ENCODE data around the gene SYNDIG1.

The SYNDIG1 gene

GRCh38 chr20:24519476-24519875, 50.0 kb downstream of the SYNDIG1 start:
- H3K4ac ChIP-seq (ENCODE audit: low read depth, low read length), result no peak overlapping the region
- H3K4me3 ChIP-seq (ENCODE audit: low read depth, low read length), result no peak overlapping the region
- WGBS (ENCODE audit: extremely low coverage, insufficient coverage, insufficient read length), result no CpG with 5 or more reads among the region's 6 CpGs
- H3K36me3 ChIP-seq (ENCODE audit: control insufficient read depth in 1 of 2, insufficient read depth in 2 of 2, low read length in 2 of 2), result no peaks in the 10 kb centered on the region
- H3K23ac ChIP-seq (ENCODE audit: low read length), result no peak overlapping the region
- no peak overlapping the region for H4K8ac ChIP-seq (ENCODE audit: low read depth, low read length)
- H4K12ac ChIP-seq (ENCODE audit: low read depth, low read length), result no peak overlapping the region
- DNase-seq, result no peak
- no peak overlapping the region for H4K91ac ChIP-seq (ENCODE audit: low read depth, low read length)
- no peak overlapping the region for H2AK5ac ChIP-seq (ENCODE audit: low read length)
- H3K18ac ChIP-seq (ENCODE audit: low read length), result no peak overlapping the region
- no peaks in the 10 kb centered on the region for H3K9me3 ChIP-seq (ENCODE audit: insufficient read depth, low read depth, low read length)
- no peak overlapping the region for H2BK5ac ChIP-seq (ENCODE audit: low read depth, low read length, poor library complexity)
- H3K14ac ChIP-seq (ENCODE audit: low read length), result no peak overlapping the region
- H2AFZ ChIP-seq (ENCODE audit: insufficient read depth, low read length, poor library complexity), result no peak overlapping the region
- H3K79me2 ChIP-seq (ENCODE audit: control insufficient read depth, insufficient read depth, low read length, poor library complexity), result no peaks in the 10 kb centered on the region
- H3K4me2 ChIP-seq (ENCODE audit: low read length), result no peak overlapping the region
- no peak overlapping the region for H3K9ac ChIP-seq (ENCODE audit: low read length)
- no peaks in the 10 kb centered on the region for H3K79me1 ChIP-seq (ENCODE audit: low read length)
- H3K27ac ChIP-seq (ENCODE audit: low read depth, low read length), result no peak overlapping the region
- H3K27me3 ChIP-seq (ENCODE audit: insufficient read depth, low read length), result no peaks in the 10 kb centered on the region
- H2BK12ac ChIP-seq (ENCODE audit: low read length), result no peak overlapping the region
- H3K4me1 ChIP-seq (ENCODE audit: control insufficient read depth in 1 of 2, insufficient read depth in 2 of 2, low read length in 2 of 2), result no peaks in the 10 kb centered on the region
- no peak overlapping the region for H2BK120ac ChIP-seq (ENCODE audit: insufficient read depth, low read length, poor library complexity)

- no peak overlapping the region for H2BK5ac ChIP-seq (ENCODE audit: low read depth, low read length, poor library complexity)
- H4K91ac ChIP-seq (ENCODE audit: low read depth, low read length), result no peak overlapping the region
- H2AK5ac ChIP-seq (ENCODE audit: low read length), result no peak overlapping the region
- H3K9ac ChIP-seq (ENCODE audit: low read length), result no peak overlapping the region
- H2BK12ac ChIP-seq (ENCODE audit: low read length), result no peak overlapping the region
- no peak overlapping the region for H3K18ac ChIP-seq (ENCODE audit: low read length)
- no peak overlapping the region for H4K12ac ChIP-seq (ENCODE audit: low read depth, low read length)
- no peak overlapping the region for H3K4ac ChIP-seq (ENCODE audit: low read depth, low read length)
- no peaks in the 10 kb centered on the region for H3K79me1 ChIP-seq (ENCODE audit: low read length)
- H2BK120ac ChIP-seq (ENCODE audit: insufficient read depth, low read length, poor library complexity), result no peak overlapping the region
- no peak for DNase-seq
- H3K4me2 ChIP-seq (ENCODE audit: low read length), result no peak overlapping the region
- no peak overlapping the region for H3K23ac ChIP-seq (ENCODE audit: low read length)
- no peak overlapping the region for H4K8ac ChIP-seq (ENCODE audit: low read depth, low read length)
- no peak overlapping the region for H3K14ac ChIP-seq (ENCODE audit: low read length)
- no peak overlapping the region for H2AFZ ChIP-seq (ENCODE audit: insufficient read depth, low read length, poor library complexity)
- H3K79me2 ChIP-seq (ENCODE audit: control insufficient read depth, insufficient read depth, low read length, poor library complexity), result no peaks in the 10 kb centered on the region
- no peaks in the 10 kb centered on the region for H3K9me3 ChIP-seq (ENCODE audit: insufficient read depth, low read depth, low read length)
- no peak overlapping the region for H3K27ac ChIP-seq (ENCODE audit: low read depth, low read length)
- no peaks in the 10 kb centered on the region for H3K36me3 ChIP-seq (ENCODE audit: control insufficient read depth in 1 of 2, insufficient read depth in 2 of 2, low read length in 2 of 2)
- no peaks in the 10 kb centered on the region for H3K27me3 ChIP-seq (ENCODE audit: insufficient read depth, low read length)
- H3K4me3 ChIP-seq (ENCODE audit: low read depth, low read length), result no peak overlapping the region
- H3K4me1 ChIP-seq (ENCODE audit: control insufficient read depth in 1 of 2, insufficient read depth in 2 of 2, low read length in 2 of 2), result no peaks in the 10 kb centered on the region
- no CpG with 5 or more reads among the region's 3 CpGs for WGBS (ENCODE audit: extremely low coverage, insufficient coverage, insufficient read length)
Measured at GRCh38 chr20:24521032-24521431, 51.6 kb downstream of the SYNDIG1 start.

- Histone ChIP-seq H3K36me3 (ENCODE audit: control insufficient read depth in 1 of 2, insufficient read depth in 2 of 2, low read length in 2 of 2) (no peaks in the 10 kb centered on the region), H3K27ac (ENCODE audit: low read depth, low read length) (no peak overlapping the region), H3K4me2 (ENCODE audit: low read length) (no peak overlapping the region), H2BK120ac (ENCODE audit: insufficient read depth, low read length, poor library complexity) (no peak overlapping the region), H2AFZ (ENCODE audit: insufficient read depth, low read length, poor library complexity) (no peak overlapping the region), H3K14ac (ENCODE audit: low read length) (no peak overlapping the region), H3K27me3 (ENCODE audit: insufficient read depth, low read length) (no peaks in the 10 kb centered on the region), H3K9ac (ENCODE audit: low read length) (no peak overlapping the region), H3K79me2 (ENCODE audit: control insufficient read depth, insufficient read depth, low read length, poor library complexity) (no peaks in the 10 kb centered on the region), H2BK12ac (ENCODE audit: low read length) (no peak overlapping the region), H3K18ac (ENCODE audit: low read length) (no peak overlapping the region), H3K4me1 (ENCODE audit: control insufficient read depth in 1 of 2, insufficient read depth in 2 of 2, low read length in 2 of 2) (no peaks in the 10 kb centered on the region), H3K4ac (ENCODE audit: low read depth, low read length) (no peak overlapping the region), H3K79me1 (ENCODE audit: low read length) (no peaks in the 10 kb centered on the region), H4K12ac (ENCODE audit: low read depth, low read length) (no peak overlapping the region), H4K8ac (ENCODE audit: low read depth, low read length) (no peak overlapping the region), H2AK5ac (ENCODE audit: low read length) (no peak overlapping the region), H4K91ac (ENCODE audit: low read depth, low read length) (no peak overlapping the region), H3K4me3 (ENCODE audit: low read depth, low read length) (no peak overlapping the region), H3K9me3 (ENCODE audit: insufficient read depth, low read depth, low read length) (no peaks in the 10 kb centered on the region), H3K23ac (ENCODE audit: low read length) (no peak overlapping the region), H2BK5ac (ENCODE audit: low read depth, low read length, poor library complexity) (no peak overlapping the region)
- no CpG with 5 or more reads among the region's 5 CpGs for WGBS (ENCODE audit: extremely low coverage, insufficient coverage, insufficient read length)
- no peak for DNase-seq
Measured at GRCh38 chr20:24522452-24523330, 53.3 kb downstream of the SYNDIG1 start.

GRCh38 chr20:24523661-24524060, 54.2 kb downstream of the SYNDIG1 start:
- no peak overlapping the region for H4K8ac ChIP-seq (ENCODE audit: low read depth, low read length)
- no peak overlapping the region for H3K4me2 ChIP-seq (ENCODE audit: low read length)
- no peak overlapping the region for H3K23ac ChIP-seq (ENCODE audit: low read length)
- H4K91ac ChIP-seq (ENCODE audit: low read depth, low read length), result no peak overlapping the region
- H3K4ac ChIP-seq (ENCODE audit: low read depth, low read length), result no peak overlapping the region
- no peak overlapping the region for H2BK120ac ChIP-seq (ENCODE audit: insufficient read depth, low read length, poor library complexity)
- H4K12ac ChIP-seq (ENCODE audit: low read depth, low read length), result no peak overlapping the region
- H3K18ac ChIP-seq (ENCODE audit: low read length), result no peak overlapping the region
- no peak overlapping the region for H3K27ac ChIP-seq (ENCODE audit: low read depth, low read length)
- no peak overlapping the region for H2AK5ac ChIP-seq (ENCODE audit: low read length)
- no peaks in the 10 kb centered on the region for H3K9me3 ChIP-seq (ENCODE audit: insufficient read depth, low read depth, low read length)
- H2BK12ac ChIP-seq (ENCODE audit: low read length), result no peak overlapping the region
- H3K27me3 ChIP-seq (ENCODE audit: insufficient read depth, low read length), result no peaks in the 10 kb centered on the region
- H3K4me3 ChIP-seq (ENCODE audit: low read depth, low read length), result no peak overlapping the region
- H3K79me2 ChIP-seq (ENCODE audit: control insufficient read depth, insufficient read depth, low read length, poor library complexity), result no peaks in the 10 kb centered on the region
- no peaks in the 10 kb centered on the region for H3K79me1 ChIP-seq (ENCODE audit: low read length)
- DNase-seq, result no peak
- no CpG with 5 or more reads among the region's 5 CpGs for WGBS (ENCODE audit: extremely low coverage, insufficient coverage, insufficient read length)
- no peak overlapping the region for H3K14ac ChIP-seq (ENCODE audit: low read length)
- no peak overlapping the region for H2AFZ ChIP-seq (ENCODE audit: insufficient read depth, low read length, poor library complexity)
- H3K9ac ChIP-seq (ENCODE audit: low read length), result no peak overlapping the region
- no peaks in the 10 kb centered on the region for H3K4me1 ChIP-seq (ENCODE audit: control insufficient read depth in 1 of 2, insufficient read depth in 2 of 2, low read length in 2 of 2)
- H2BK5ac ChIP-seq (ENCODE audit: low read depth, low read length, poor library complexity), result no peak overlapping the region
- no peaks in the 10 kb centered on the region for H3K36me3 ChIP-seq (ENCODE audit: control insufficient read depth in 1 of 2, insufficient read depth in 2 of 2, low read length in 2 of 2)
